NCI-H82 (cell line): ENCODE results near the gene LYPLA2.
"Not testable (repeated sequence)": the region's sequence is repeated elsewhere in the genome, so short reads cannot be mapped to it uniquely, and the experiment has no call there.

Source experiments
- DNase-seq: peaks from one replicate; lab custom pipeline; 2025; lab: John Stamatoyannopoulos, UW

The LYPLA2 gene

GRCh38 chr1:23801338-23801748 lies 10.4 kb downstream of the LYPLA2 start:
- no peak for DNase-seq

GRCh38 chr1:23801876-23802275 lies 10.9 kb downstream of the LYPLA2 start:
- peak; percentile 51 for DNase-seq

GRCh38 chr1:23802809-23803342 lies 11.9 kb downstream of the LYPLA2 start:
- not testable (repeated sequence) for DNase-seq

- DNase-seq, result no peak
Observed at GRCh38 chr1:23803674-23804073, 12.7 kb downstream of the LYPLA2 start.

GRCh38 chr1:23804183-23804835 lies 13.4 kb downstream of the LYPLA2 start:
- DNase-seq, result peak; percentile 43

- no peak for DNase-seq
Observed at GRCh38 chr1:23805025-23805424, 14.1 kb downstream of the LYPLA2 start.

- DNase-seq, result no peak
Observed at GRCh38 chr1:23806280-23806679, 15.3 kb downstream of the LYPLA2 start.

- no peak for DNase-seq
Observed at GRCh38 chr1:23807453-23807852, 16.5 kb downstream of the LYPLA2 start.

GRCh38 chr1:23809751-23810171 lies 18.8 kb downstream of the LYPLA2 start:
- DNase-seq, result peak; percentile 85

- DNase-seq, result peak; percentile 61
Observed at GRCh38 chr1:23810818-23811540, 20.0 kb downstream of the LYPLA2 start.

GRCh38 chr1:23814016-23814415 lies 23.1 kb downstream of the LYPLA2 start:
- no peak for DNase-seq

GRCh38 chr1:23816361-23816760 lies 25.4 kb downstream of the LYPLA2 start:
- DNase-seq, result no peak

GRCh38 chr1:23816906-23817305 lies 26.0 kb downstream of the LYPLA2 start:
- no peak for DNase-seq

- no peak for DNase-seq
Observed at GRCh38 chr1:23817633-23818032, 26.7 kb downstream of the LYPLA2 start.

GRCh38 chr1:23823767-23824166 lies 32.8 kb downstream of the LYPLA2 start:
- DNase-seq, result no peak

GRCh38 chr1:23824711-23825075 lies 33.7 kb downstream of the LYPLA2 start:
- DNase-seq, result no peak

- DNase-seq, result peak; percentile 95
Observed at GRCh38 chr1:23825076-23825761, 34.3 kb downstream of the LYPLA2 start, which contains the start of gene HMGCL. Gene HMGCL (minus strand): TSS chr1:23825429. CDS start chr1:23825415, 14 bp downstream.

GRCh38 chr1:23825762-23826522 lies 35.0 kb downstream of the LYPLA2 start:
- peak; percentile 26 for DNase-seq

- not testable (repeated sequence) for DNase-seq
Observed at GRCh38 chr1:23826590-23826989, 35.6 kb downstream of the LYPLA2 start.

- DNase-seq, result no peak
Observed at GRCh38 chr1:23827717-23828116, 36.8 kb downstream of the LYPLA2 start.

- DNase-seq, result not testable (repeated sequence)
Observed at GRCh38 chr1:23834156-23834555, 43.2 kb downstream of the LYPLA2 start.

GRCh38 chr1:23836037-23836436 lies 45.1 kb downstream of the LYPLA2 start:
- DNase-seq, result no peak
